HG03354 (cell line): ENCODE measurements around the gene SPECC1.
"Not testable (repeated sequence)": the region's sequence is repeated elsewhere in the genome, so short reads cannot be mapped to it uniquely, and the experiment has no call there.

Experiments used
- ATAC-seq: cut with Tn5 transposase; IDR thresholded peaks from one replicate; pipeline ENCODE4 v1.9.1; 2021; ENCODE audit warnings: mild to moderate bottlenecking; ENCODE audit not compliant: unreplicated experiment, poor library complexity, severe bottlenecking

SPECC1 gene

DNA sequence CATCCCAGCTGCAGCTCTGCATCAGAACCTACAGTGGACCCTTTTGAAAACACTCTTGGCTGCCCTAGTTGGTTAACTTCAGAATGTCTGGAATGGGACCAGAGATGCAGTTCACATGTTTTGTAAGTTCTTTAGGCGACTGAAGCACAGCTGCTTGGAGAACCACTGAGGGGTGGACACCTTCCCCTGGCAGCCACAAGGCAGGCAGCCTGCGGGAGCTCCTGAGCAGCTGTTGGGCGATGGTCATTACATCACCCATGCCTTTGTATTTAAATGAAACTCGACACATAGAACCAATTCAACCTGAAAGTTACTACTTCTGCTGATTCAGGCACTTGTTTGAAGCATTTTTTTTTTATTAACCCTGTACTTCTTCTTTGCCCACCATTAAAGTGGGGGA lies 306.7 kb downstream of the SPECC1 start:
- ATAC-seq: no peak

- peak; percentile 90 for ATAC-seq
Observed at GRCh38 chr17:20320535-20321229, 311.5 kb downstream of the SPECC1 start.

DNA sequence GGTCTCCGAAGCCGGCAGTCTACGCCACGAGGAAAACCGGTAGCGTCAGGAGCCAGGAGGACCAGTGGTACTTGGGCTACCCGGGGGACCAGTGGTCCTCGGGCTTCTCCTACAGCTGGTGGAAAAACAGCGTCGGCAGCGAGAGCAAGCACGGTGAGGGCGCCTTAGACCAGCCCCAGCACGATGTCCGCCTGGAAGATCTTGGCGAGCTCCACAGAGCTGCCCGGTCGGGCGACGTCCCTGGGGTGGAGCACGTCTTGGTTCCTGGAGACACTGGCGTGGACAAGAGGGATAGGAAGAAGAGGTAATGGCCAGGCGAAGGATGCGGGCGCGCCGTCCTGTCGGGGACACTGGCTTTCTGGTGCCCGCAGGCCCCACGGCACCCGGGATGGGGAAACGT lies 312.2 kb downstream of the SPECC1 start:
- ATAC-seq: not testable (repeated sequence)

DNA sequence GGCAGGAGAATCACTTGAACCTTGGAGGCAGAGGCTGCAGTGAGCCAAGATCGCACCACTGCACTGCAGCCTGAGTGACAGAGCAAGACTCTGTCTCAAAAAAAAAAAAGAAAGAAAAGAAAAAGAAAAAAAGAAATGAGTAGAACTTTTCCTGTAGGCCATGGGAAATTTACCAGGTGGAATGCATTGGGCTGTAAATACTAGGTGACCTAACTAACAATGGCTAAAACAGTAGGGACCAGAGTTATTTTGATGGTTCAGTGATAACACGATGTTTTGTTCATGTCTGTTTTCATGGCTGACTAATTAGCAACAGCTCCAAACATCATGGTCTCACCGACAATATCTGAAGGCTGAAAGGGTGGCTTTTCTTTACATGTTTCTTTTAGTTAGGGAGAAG lies 318.6 kb downstream of the SPECC1 start:
- not testable (repeated sequence) for ATAC-seq

DNA sequence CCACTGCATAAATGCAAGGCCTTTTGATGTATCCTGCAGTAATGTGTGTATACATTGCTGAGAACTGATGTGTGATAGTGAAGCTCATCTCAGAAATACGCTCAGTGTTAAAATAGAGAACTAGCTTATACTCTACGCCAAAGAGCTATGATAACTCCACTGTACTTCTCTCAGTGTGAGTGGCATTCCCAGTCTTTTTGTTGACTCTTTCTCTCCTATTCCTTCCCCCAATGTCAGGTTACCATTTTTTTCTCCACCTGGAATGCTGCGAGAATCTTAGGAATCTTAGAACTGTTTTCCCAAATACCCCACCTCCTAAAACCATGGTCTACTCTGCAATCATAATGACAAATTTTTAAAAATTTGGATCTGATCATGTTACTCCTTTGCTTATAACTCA lies 342.2 kb downstream of the SPECC1 start:
- not testable (repeated sequence) for ATAC-seq

GRCh38 chr17:20352567-20352966 lies 343.4 kb downstream of the SPECC1 start:
- not testable (repeated sequence) for ATAC-seq

DNA sequence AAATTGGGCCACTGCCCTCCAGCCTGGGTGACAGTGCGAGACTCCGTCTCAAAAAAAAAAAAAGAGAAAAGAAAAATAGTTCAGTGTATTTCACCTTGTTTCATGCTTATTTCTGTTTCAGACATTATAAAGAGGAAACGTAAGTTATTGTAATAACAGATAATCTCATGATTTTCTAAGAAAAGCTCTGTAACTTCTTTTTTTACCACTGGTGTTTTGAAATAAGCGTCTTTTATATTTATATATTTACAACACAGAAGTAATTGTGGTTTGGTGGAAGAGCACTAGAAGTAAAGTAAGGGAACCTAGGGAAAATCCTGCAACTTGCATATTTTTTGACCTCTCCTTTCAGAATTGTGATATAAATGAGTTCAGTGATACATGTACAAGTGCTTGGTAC lies 354.7 kb downstream of the SPECC1 start:
- not testable (repeated sequence) for ATAC-seq
